GM19099 (cell line): Measurements from ENCODE around the gene BAG5.

Source experiments
- POLR2A ChIP-seq: IDR thresholded peaks from 3 replicates; pipeline ENCODE4 v1.6.1; 2011; ENCODE audit warnings: low read depth; ENCODE audit not compliant: insufficient read length; ENCODE audit errors: extremely low read depth

The BAG5 gene

GRCh38 chr14:103535081-103535890 is 27.2 kb downstream of the BAG5 start:
- TF ChIP-seq POLR2A = no peak

DNA sequence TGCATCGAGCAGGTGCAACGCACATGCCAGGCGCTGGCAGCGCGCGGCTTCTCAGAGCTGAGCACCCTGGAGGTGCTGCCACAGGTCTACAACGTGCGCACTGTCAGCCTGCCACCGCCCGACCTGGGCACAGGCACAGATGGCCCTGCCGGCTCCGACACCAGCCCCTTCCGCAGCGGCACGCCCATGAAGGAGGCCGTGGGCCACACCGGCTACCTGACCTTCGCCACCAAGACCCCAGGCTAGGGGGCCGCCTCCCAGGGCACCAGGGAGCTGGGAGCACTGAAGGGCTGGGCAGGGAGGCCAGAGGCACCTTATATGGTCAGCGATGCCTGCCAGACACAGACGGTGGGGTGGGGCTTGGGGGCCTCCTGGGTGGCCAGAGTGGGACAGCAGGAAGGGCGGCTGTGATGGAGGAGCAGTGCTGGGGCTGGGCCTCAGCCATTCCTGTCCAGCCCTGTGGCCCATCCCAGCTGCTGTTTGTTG is 27.8 kb downstream of the BAG5 start:
- no peak for TF ChIP-seq POLR2A

- no peak for TF ChIP-seq POLR2A
Observed at GRCh38 chr14:103533999-103534575, 28.4 kb downstream of the BAG5 start.

GRCh38 chr14:103533137-103533998 is 29.1 kb downstream of the BAG5 start:
- TF ChIP-seq POLR2A = no peak

DNA sequence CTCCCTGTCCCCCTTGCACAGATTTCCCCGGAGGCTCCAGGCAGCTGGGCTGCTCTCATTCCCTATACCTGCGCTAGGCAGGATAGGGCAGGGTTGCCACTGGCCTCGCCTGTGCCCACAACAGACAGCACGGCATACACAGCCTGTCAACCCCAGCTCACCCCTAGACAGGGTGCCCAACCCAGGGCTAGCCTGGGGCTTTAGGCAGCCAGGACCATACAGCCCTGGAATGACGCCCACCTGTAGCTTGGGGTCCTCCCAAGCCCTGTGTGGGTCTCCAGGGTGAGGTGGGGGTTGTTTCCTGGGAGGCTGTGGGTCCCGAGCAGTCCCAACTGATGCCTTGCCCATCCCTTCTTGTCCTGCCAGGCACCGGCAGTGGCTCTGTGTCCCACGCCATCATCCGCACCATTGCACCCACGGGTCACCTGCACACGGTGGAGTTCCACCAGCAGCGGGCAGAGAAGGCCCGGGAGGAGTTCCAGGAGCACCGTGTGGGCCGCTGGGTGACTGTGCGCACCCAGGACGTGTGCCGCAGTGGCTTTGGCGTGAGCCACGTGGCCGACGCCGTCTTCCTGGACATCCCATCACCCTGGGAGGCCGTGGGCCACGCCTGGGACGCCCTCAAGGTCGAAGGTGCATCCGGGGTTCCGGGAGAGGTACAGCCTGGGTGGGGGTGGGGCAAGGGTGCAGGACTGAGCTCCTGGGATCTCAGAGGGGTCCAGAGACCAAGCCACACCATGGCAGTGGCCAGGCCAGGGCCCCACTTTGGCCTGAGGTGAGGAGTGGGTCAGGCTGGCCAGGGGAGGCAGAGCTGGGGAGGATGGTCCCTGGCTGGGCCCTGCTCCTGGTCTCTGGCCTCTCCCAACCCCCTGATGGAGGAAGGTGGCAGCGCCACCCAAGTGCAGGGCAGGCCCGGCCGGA is 30.0 kb downstream of the BAG5 start:
- no peak for TF ChIP-seq POLR2A

DNA sequence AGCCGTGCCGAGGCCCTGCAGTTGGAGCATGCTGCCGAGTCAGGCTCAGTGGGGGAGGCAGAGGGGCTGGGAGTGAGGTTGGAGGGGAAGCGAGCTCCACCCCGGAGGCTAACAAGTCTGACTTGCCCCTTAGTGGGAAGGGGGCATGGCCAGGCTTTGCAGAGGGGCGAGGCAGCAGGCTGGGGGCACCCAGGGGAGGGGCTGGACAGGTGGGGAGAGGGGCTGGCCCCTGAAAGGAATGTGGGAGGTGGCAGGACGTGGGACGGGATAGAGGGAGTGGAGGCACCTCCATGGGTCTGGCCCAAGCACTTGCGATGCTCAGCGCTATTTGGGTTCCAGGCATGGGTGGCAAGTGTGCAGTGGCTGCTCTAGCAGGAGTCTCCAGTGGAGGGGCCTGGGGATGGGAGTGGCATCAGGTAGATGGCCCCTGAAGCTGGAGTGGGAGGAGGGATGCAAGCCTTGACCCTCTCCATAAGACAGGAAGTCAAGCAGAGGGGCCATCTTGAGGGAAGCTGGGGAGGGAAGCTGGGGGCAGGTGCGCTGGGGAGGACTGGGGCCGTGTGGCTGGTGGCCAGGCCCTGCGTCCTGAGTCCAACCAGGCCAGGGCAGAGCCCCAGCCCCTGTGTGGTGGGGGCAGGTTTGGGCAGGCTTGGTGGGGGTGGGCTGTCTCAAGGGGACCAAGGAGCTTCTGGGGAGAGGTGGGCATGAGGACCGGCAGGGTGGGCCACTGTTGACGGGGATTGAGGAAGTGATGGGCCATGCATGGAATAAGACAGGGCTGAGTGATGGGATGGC is 30.8 kb downstream of the BAG5 start:
- no peak for TF ChIP-seq POLR2A

DNA sequence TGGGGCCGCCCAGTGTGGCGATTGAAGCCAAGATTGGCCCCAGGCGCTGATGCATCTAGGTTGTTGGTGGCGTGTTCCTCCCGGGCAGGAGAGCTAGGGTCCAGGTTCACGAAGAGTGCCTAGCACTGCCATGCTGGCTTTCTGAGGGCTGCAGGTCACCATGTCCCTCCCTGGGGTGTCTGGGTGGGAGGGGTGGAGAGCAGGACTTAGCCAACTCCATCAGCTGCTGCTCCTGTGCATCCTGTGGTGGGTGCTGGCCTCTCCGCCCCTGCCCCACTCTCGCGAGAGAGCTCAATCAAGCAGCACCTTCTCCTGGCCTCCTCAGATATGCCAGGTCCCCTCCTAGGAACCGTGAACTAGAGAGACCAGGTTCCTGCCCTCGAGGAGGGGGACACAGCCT is 31.6 kb downstream of the BAG5 start:
- no peak for TF ChIP-seq POLR2A

DNA sequence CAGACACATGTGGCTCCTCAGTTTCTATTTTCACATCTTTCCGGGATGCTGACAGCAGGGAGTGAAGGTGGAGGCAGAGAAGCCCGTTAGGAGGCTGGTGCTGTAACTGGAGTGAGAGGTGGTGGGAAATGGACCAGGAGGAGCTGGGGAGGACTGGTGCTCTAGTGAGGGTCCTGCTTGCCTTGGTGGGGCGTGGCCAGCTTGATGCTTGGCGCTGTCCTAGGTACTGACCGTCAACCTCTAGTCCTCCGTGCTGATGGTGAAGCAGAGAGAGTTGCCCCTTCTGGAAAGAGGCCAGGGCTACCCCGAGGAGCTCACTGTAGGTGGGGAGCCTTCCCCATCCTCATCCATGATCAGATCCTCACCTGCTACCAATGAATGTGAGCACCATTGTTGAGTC is 32.1 kb downstream of the BAG5 start:
- no peak for TF ChIP-seq POLR2A

DNA sequence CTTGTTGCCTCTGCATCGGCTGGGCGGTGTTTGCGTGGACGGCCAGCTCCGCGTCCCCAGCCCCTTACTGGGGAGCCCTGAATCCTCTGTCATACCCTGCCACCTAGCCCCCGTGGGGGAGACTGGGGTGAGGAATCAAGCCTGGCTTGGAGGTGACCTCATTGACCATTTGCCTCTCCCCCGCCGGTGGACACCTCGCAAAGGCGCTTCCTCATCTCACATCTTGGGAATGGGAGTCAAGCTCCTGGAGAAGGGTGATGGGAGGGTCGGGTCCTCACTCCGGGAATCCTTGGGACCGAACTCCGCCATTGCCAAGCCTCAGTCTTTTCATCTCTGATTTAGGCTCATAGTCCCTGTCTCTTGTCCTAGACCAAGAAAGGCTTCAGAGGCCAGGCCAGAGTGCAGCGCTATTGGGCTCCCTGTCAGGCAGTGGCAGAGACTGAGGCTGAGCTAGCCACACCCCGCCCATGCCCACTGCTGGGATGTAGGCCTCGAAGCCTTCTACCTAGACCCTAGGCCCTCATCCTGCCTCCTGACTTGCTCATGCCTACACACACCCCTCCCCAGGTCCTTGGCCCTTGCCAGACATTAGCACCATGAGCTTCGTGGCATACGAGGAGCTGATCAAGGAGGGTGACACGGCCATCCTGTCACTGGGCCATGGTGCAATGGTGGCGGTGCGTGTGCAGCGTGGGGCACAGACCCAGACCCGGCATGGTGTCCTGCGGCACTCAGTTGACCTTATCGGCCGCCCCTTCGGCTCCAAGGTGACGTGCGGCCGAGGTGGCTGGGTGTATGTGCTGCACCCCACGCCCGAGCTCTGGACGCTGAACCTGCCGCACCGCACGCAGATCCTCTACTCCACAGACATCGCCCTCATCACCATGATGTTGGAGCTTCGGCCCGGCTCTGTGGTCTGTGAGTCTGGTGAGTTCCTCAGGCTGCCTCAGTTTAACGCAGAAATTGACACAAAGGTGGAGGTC is 32.8 kb downstream of the BAG5 start:
- no peak for TF ChIP-seq POLR2A

DNA sequence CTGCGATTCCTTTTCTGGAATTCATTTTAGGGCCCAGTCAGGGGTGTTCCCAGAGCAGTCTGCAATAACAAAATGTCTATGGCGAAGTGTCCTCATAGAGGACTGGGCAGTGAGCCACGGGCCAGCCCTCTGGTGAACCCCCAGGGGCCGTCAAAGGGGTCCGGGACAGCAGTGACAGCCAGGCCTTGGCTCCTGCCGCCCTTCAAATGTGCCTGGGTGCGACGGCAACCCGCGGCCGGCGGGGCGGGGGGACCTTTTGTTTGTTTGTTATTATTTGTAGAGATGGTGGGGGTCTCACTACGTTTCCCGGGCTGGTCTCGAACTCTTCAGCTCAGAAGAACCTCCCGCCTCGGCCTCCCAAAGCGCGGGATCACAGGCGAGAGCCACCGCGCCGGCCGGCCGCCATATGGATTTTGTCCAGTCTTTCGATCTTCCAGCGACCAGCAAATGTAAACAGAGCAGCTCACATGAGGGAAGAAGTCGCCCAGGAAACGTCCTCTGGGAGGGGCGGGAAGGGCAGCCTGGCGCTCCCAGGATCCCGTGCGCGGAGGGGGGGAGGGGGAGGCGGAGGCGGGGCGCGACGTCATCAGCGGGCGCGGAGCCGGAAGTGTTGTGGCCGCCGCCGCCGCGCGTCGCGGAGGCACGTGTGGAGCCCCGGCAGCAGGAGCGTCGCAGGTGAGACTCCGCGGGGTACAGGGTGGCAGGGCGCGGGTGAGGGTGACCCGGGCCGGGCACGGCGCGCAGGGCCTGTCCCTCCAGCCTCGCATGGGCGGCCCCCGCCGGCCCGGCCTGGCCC is 33.7 kb downstream of the BAG5 start, which contains the start of gene TRMT61A:
TSS of gene TRMT61A (plus strand) at position 610 of the 796 bp plus-strand sequence. CDS start 783 bp downstream, outside the sequence.
- peak; percentile 78 for TF ChIP-seq POLR2A

GRCh38 chr14:103528146-103528586 is 34.3 kb downstream of the BAG5 start:
- TF ChIP-seq POLR2A = no peak
